ENCODE results near the gene RBM6.

RBM6 gene

GRCh38 chr3:49929291-49930167 lies 10.4 kb upstream of the RBM6 start, which contains the start of gene MON1A (continued):
- TF ChIP-seq ZNF280D (tag by site-specific recombination; IDR thresholded peaks at IDR 0.05) (no peak), ZNF596 (tag by site-specific recombination; IDR thresholded peaks at IDR 0.05) (no peak), ZNF449 (tag by site-specific recombination; IDR thresholded peaks at IDR 0.05) (0 out of 2 replicates have a peak, but pooled peaks have one; percentile 31), ZNF174 (tag by site-specific recombination; IDR thresholded peaks at IDR 0.05) (no peak), ZNF558 (tag by site-specific recombination; IDR thresholded peaks at IDR 0.05) (no peak), ZNF302 (tag by site-specific recombination; IDR thresholded peaks at IDR 0.05; ENCODE audit: low read depth) (no peak), CTCF (tag by site-specific recombination; IDR thresholded peaks at IDR 0.05) (peak; percentile 62; the same call in 1 of the 2 replicates), AEBP2 (tag by site-specific recombination; IDR thresholded peaks at IDR 0.05; ENCODE audit: borderline replicate concordance) (no peak), ZNF654 (tag by site-specific recombination; IDR thresholded peaks at IDR 0.05; ENCODE audit: low read depth) (no peak), ZFP41 (tag by site-specific recombination; IDR thresholded peaks at IDR 0.05; ENCODE audit: borderline replicate concordance) (no peak), BCL11B (tag by site-specific recombination; IDR thresholded peaks at IDR 0.05; ENCODE audit: low read depth) (peak; percentile 69), HIC1 (tag by site-specific recombination; IDR thresholded peaks at IDR 0.05) (peak; percentile 72)

GRCh38 chr3:49930168-49930690 lies 9.7 kb upstream of the RBM6 start:
- CTCF ChIA-PET = interaction anchor here (0.6 to 0.9 kb wide), 5 partner anchors 12 to 190 kb away, joined by 3 to 5 read pairs (median 3); no protein-coding TSS in a partner anchor
- H3K4me3 ChIP-seq (ENCODE audit: low read depth, low read length) = peak overlapping the region; percentile 82
- TF ChIP-seq BCL6B (tag by site-specific recombination; IDR thresholded peaks at IDR 0.05) = no peak
- TF ChIP-seq OVOL3 (tag by site-specific recombination; IDR thresholded peaks at IDR 0.05) = no peak
- TF ChIP-seq ZNF544 (tag by site-specific recombination; IDR thresholded peaks at IDR 0.05) = no peak
- TF ChIP-seq ZNF692 (tag by site-specific recombination; IDR thresholded peaks at IDR 0.05) = no peak; the same call in 1 of the 2 replicates
- TF ChIP-seq ZNF610 (tag by site-specific recombination; IDR thresholded peaks at IDR 0.05; ENCODE audit: borderline replicate concordance) = no peak
- no peak for TF ChIP-seq ZNF514 (tag by site-specific recombination; IDR thresholded peaks at IDR 0.05)
- TF ChIP-seq ZNF580 (tag by site-specific recombination; IDR thresholded peaks at IDR 0.05) = no peak

More at GRCh38 chr3:49930168-49930690, 9.7 kb upstream of the RBM6 start:
- POLR2A ChIA-PET = interaction anchor here (0.6 to 1.6 kb wide), 8 partner anchors 9 to 403 kb away, joined by 3 to 43 read pairs (median 4); partner anchors contain the start of gene RBM6
- Histone ChIP-seq H3K36me3 (ENCODE audit: control insufficient read depth in 2 of 2, insufficient read depth in 1 of 2, low read length in 2 of 2) (no peaks in the 10 kb centered on the region), H3K4me1 (ENCODE audit: control insufficient read depth, insufficient read depth, low read length) (no peaks in the 10 kb centered on the region; the same call in 1 of the 2 replicates), H3K27ac (ENCODE audit: extremely low read depth, low read depth, low read length) (peak overlapping the region; percentile 32; the same call in 1 of the 2 replicates), H3K9me3 (ENCODE audit: control insufficient read depth, insufficient read depth, low read depth, low read length) (no peaks in the 10 kb centered on the region)

All from HEK293 (cell line).